ENCODE measurements around the gene SHCBP1. TPM values are rescaled to one million over a fixed set of nuclear protein-coding genes. Genes with fewer than 3 reads are reported as not detected.
"Not testable (repeated sequence)": the region's sequence is repeated elsewhere in the genome, so short reads cannot be mapped to it uniquely, and the experiment has no call there.

SHCBP1 gene
- total and polyA plus RNA-seq, 10 donors, result 1.7 to 15.7 (median 4.4) TPM

DNA sequence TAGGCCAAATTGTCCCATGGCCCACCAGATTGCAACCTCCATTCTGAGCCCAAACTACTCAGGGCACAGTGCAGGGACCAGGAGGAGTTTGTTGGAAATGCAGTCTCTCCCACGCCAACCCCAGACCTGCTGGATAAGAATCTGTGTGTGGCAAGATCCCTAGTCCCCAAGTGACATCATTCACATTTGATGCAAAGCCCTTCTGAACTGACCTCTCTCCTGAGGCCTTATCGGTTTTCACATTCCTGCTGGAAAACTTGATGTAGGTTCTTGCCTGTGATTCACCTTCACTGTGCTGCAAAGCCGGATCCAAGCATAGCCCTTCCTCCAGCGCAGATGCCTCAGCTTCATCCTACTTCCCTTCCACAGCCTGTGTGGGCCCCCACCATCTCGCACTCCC is 6.6 kb upstream of the SHCBP1 start:
- Histone ChIP-seq H3K4me3 (no peak overlapping the region), H3K27ac (no peak overlapping the region), H3K4me1 (peaks cover 0 to 9% (median 0%) of the 10 kb centered on the region in 6 donors), H3K27me3 (replicated peaks in 1 of 7) (no peaks in the 10 kb centered on the region), H3K36me3 (no peaks in the 10 kb centered on the region), H3K9me3 (no peaks in the 10 kb centered on the region)
- DNase-seq, result no peak
- 88 to 97% (median 94%) methylated on average over 5 of the region's 5 CpGs for WGBS, 5 donors
- intact Hi-C loops (cut with DNase I; ENCODE audit: low total_unique reads), result no loop called here
- no peak for TF ChIP-seq POLR2A (IDR thresholded peaks at IDR 0.05)

- 90 to 99% (median 94%) methylated on average over 17 to 22 of the region's 22 CpGs for WGBS, 5 donors
- H3K27me3 ChIP-seq (replicated peaks in 1 of 7); H3K4me3 ChIP-seq; H3K27ac ChIP-seq; DNase-seq; H3K9me3 ChIP-seq; H3K36me3 ChIP-seq; intact Hi-C loops (cut with DNase I; ENCODE audit: low total_unique reads): not testable (repeated sequence)
- H3K4me1 ChIP-seq, result peaks cover 0 to 19% (median 5%) of the 10 kb centered on the region in 6 donors
Observed at GRCh38 chr16:46626681-46627080, 5.5 kb upstream of the SHCBP1 start.

- 89 to 98% (median 94%) methylated on average over 3 to 6 of the region's 6 CpGs for WGBS, 5 donors
- H3K27me3 ChIP-seq (replicated peaks in 1 of 7); H3K4me3 ChIP-seq; intact Hi-C loops (cut with DNase I; ENCODE audit: low total_unique reads); DNase-seq; H3K36me3 ChIP-seq; H3K9me3 ChIP-seq; H3K27ac ChIP-seq: not testable (repeated sequence)
- peaks cover 0 to 35% (median 19%) of the 10 kb centered on the region in 6 donors for H3K4me1 ChIP-seq
Observed at GRCh38 chr16:46624862-46625261, 3.7 kb upstream of the SHCBP1 start.

- DNase-seq, H3K4me3 ChIP-seq: not testable (repeated sequence)
- WGBS, 5 donors, result 83 to 92% (median 86%) methylated on average over 4 to 5 of the region's 6 CpGs
Observed at GRCh38 chr16:46623707-46624106, 2.5 kb upstream of the SHCBP1 start.

GRCh38 chr16:46623246-46623645 is 2.1 kb upstream of the SHCBP1 start:
- H3K9me3 ChIP-seq; H3K36me3 ChIP-seq; H3K27ac ChIP-seq; DNase-seq; H3K27me3 ChIP-seq (replicated peaks in 1 of 7); intact Hi-C loops (cut with DNase I; ENCODE audit: low total_unique reads); H3K4me3 ChIP-seq: not testable (repeated sequence)
- 7 to 21% (median 16%) methylated on average over 3 to 5 of the region's 8 CpGs; no CpG with 5 or more reads in 1 of the 5 donors for WGBS, 5 donors
- H3K4me1 ChIP-seq, result peaks cover 0 to 30% (median 19%) of the 10 kb centered on the region in 6 donors

More at GRCh38 chr16:46623707-46624106, 2.5 kb upstream of the SHCBP1 start:
- H3K27me3 ChIP-seq (replicated peaks in 1 of 7); H3K27ac ChIP-seq; intact Hi-C loops (cut with DNase I; ENCODE audit: low total_unique reads); H3K36me3 ChIP-seq; H3K9me3 ChIP-seq: not testable (repeated sequence)
- peaks cover 0 to 30% (median 19%) of the 10 kb centered on the region in 6 donors for H3K4me1 ChIP-seq

DNA sequence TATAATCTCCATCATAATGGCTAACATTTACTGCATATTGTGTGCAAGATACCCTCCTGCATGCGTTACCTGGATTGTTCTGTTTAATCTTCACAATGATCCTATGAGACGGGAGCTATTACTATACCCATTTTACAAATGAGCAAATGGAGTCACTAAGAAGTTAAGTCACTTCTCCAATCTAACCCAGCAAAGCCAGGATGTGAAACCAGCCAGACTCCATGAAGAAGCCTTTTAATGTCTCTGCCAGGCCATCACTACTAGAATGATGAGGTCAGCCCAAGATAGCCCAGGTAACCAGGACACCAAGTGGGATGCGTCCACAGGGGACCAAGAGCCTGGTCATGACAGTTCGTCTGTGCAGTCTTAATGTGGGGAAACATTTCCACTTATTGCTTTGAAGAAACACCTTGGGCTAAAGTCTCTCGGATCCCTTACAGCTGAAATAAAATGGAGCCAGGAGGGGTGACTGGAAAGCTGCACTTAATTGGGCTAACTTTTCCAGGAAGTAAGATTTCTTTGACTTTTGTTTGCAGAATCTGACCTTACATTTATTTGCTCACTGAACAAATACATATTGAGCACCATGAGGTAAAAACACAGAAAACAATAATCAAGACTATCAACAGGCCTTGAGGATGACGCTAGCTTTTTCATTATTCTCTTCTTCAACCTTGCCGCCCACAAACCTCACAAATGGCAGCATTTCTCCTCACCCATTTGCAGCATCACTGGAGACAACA is 926 bp upstream of the SHCBP1 start:
- H3K4me3 ChIP-seq, result peak overlapping the region in 1 of 8 donors; percentile 79
- WGBS, 5 donors, result 87 to 97% (median 91%) methylated on average over 7 of the region's 7 CpGs
- no peak for DNase-seq
- TF ChIP-seq POLR2A (IDR thresholded peaks at IDR 0.05), result no peak
- TF ChIP-seq, protein P1, sequence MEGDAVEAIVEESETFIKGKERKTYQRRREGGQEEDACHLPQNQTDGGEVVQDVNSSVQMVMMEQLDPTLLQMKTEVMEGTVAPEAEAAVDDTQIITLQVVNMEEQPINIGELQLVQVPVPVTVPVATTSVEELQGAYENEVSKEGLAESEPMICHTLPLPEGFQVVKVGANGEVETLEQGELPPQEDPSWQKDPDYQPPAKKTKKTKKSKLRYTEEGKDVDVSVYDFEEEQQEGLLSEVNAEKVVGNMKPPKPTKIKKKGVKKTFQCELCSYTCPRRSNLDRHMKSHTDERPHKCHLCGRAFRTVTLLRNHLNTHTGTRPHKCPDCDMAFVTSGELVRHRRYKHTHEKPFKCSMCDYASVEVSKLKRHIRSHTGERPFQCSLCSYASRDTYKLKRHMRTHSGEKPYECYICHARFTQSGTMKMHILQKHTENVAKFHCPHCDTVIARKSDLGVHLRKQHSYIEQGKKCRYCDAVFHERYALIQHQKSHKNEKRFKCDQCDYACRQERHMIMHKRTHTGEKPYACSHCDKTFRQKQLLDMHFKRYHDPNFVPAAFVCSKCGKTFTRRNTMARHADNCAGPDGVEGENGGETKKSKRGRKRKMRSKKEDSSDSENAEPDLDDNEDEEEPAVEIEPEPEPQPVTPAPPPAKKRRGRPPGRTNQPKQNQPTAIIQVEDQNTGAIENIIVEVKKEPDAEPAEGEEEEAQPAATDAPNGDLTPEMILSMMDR (IDR thresholded peaks at IDR 0.05 in 8 of 11, conservative IDR thresholded peaks at IDR 0.05 in 3 of 11), result no peak
- no peak for TF ChIP-seq POLR2AphosphoS5 (IDR thresholded peaks at IDR 0.05)
- peak overlapping the region in 1 of 8 donors; percentile 74 for H3K27ac ChIP-seq
- H3K36me3 ChIP-seq, result peaks cover 0 to 9% (median 0%) of the 10 kb centered on the region in 6 donors
- H3K27me3 ChIP-seq (replicated peaks in 1 of 7), result no peaks in the 10 kb centered on the region
- H3K4me1 ChIP-seq, result peaks cover 0 to 30% (median 19%) of the 10 kb centered on the region in 6 donors
- intact Hi-C loops (cut with DNase I; ENCODE audit: low total_unique reads), result no loop called here
- no peaks in the 10 kb centered on the region for H3K9me3 ChIP-seq

Data from spleen (tissue), 11 donors.